Cardiac muscle cell (in vitro differentiated cells and primary cell): Measurements from ENCODE around the gene TAOK2. TPM values are rescaled to one million over a fixed set of nuclear protein-coding genes. Genes with fewer than 3 reads are reported as not detected.
A peak's percentile ranks its signal among the peaks of the same experiment; 100 is the strongest.

Source experiments
- DNase-seq, 2 donors: peaks; one replicate each; pipeline versions ENCODE4 v3.0.0 to v3.0.0-alpha.2; 2010 to 2017; ENCODE audit warnings: low read depth in 1 of 2, low spot score in 1 of 2
- H3K27ac ChIP-seq: fragments of 200-600 bp; sonication (generic); 2 replicates; pipeline ENCODE4 v1.5.1; 2016
- H3K27me3 ChIP-seq: fragments of 200-600 bp; sonication (generic); 2 replicates; pipeline ENCODE4 v1.6.0; 2016; ENCODE audit warnings: control low read depth
- H3K36me3 ChIP-seq: fragments of 200-600 bp; sonication (generic); 2 replicates; pipeline ENCODE4 v1.5.1; 2016; ENCODE audit warnings: control low read depth
- H3K4me1 ChIP-seq: fragments of 200-600 bp; sonication (generic); 2 replicates; pipeline ENCODE4 v1.8.1; 2017; ENCODE audit warnings: low read depth, mild to moderate bottlenecking, mixed run types
- H3K4me3 ChIP-seq: fragments of 200-600 bp; sonication (generic); 2 replicates; pipeline ENCODE4 v1.5.1; 2016; ENCODE audit warnings: mild to moderate bottlenecking
- H3K9me3 ChIP-seq: fragments of 200-600 bp; sonication (generic); 2 replicates; pipeline ENCODE4 v1.5.1; 2017; ENCODE audit warnings: low read depth, mild to moderate bottlenecking, control low read depth
- CTCF ChIP-seq: IDR thresholded peaks from 2 replicates; pipeline ENCODE4 v1.5.1; 2012; ENCODE audit warnings: low read depth, mild to moderate bottlenecking, low read length
- polyA plus RNA-seq: library from polyadenylated mRNA; unstranded; fragments of >200 nt; fragmentation: Nextera tagmentation; extraction: Ambion mirVana; gene quantifications from 2 replicates; pipeline ENCODE4 v1.2.1, GENCODE V29; 2016
- total RNA-seq: library from RNA; depleted of rRNA; stranded (reverse); fragments of >200 nt; gene quantifications from 2 replicates; pipeline ENCODE4 v1.2.3, GENCODE V29; 2016

Gene TAOK2
- total and polyA plus RNA-seq, 2 experiments from 2014 or later = 25.8 to 70.9 TPM

- no peaks in the 10 kb centered on the region for H3K9me3 ChIP-seq
- no peaks in the 10 kb centered on the region for H3K4me1 ChIP-seq
- H3K4me3 ChIP-seq = no peak overlapping the region
- TF ChIP-seq CTCF = no peak
- no peaks in the 10 kb centered on the region for H3K36me3 ChIP-seq
- no peak overlapping the region for H3K27ac ChIP-seq
- no peak for DNase-seq
- no peaks in the 10 kb centered on the region for H3K27me3 ChIP-seq
Observed at GRCh38 chr16:30002614-30003346, 29.1 kb downstream of the TAOK2 start.

- no peak overlapping the region for H3K27ac ChIP-seq
- TF ChIP-seq CTCF = no peak
Observed at GRCh38 chr16:30003670-30004423, 30.2 kb downstream of the TAOK2 start.

GRCh38 chr16:30004424-30004776, 30.7 kb downstream of the TAOK2 start:
- TF ChIP-seq CTCF = no peak
- H3K4me3 ChIP-seq = no peak overlapping the region

More at GRCh38 chr16:30003670-30004423, 30.2 kb downstream of the TAOK2 start:
- Histone ChIP-seq H3K4me1 (no peaks in the 10 kb centered on the region), H3K9me3 (no peaks in the 10 kb centered on the region), H3K4me3 (no peak overlapping the region), H3K36me3 (no peaks in the 10 kb centered on the region), H3K27me3 (peaks cover under 1% of the 10 kb centered on the region)
- no peak for DNase-seq

GRCh38 chr16:30004811-30005242, 31.2 kb downstream of the TAOK2 start:
- TF ChIP-seq CTCF = no peak
- H3K27ac ChIP-seq = no peak overlapping the region
- DNase-seq = no peak

More at GRCh38 chr16:30004424-30004776, 30.7 kb downstream of the TAOK2 start:
- H3K4me1 ChIP-seq = no peaks in the 10 kb centered on the region
- DNase-seq = no peak
- peaks cover 6% of the 10 kb centered on the region for H3K27me3 ChIP-seq
- H3K9me3 ChIP-seq = no peaks in the 10 kb centered on the region
- H3K27ac ChIP-seq = no peak overlapping the region
- no peaks in the 10 kb centered on the region for H3K36me3 ChIP-seq

GRCh38 chr16:30005341-30006094, 31.9 kb downstream of the TAOK2 start:
- H3K4me3 ChIP-seq = no peak overlapping the region
- H3K9me3 ChIP-seq = no peaks in the 10 kb centered on the region
- DNase-seq = peak; percentile 52
- no peaks in the 10 kb centered on the region for H3K36me3 ChIP-seq
- H3K27ac ChIP-seq = no peak overlapping the region
- TF ChIP-seq CTCF = peak; percentile 83
- H3K4me1 ChIP-seq = no peaks in the 10 kb centered on the region
- H3K27me3 ChIP-seq = peaks cover 17% of the 10 kb centered on the region

More at GRCh38 chr16:30004811-30005242, 31.2 kb downstream of the TAOK2 start:
- no peaks in the 10 kb centered on the region for H3K36me3 ChIP-seq
- no peaks in the 10 kb centered on the region for H3K4me1 ChIP-seq
- H3K27me3 ChIP-seq = peaks cover 11% of the 10 kb centered on the region
- no peak overlapping the region for H3K4me3 ChIP-seq
- no peaks in the 10 kb centered on the region for H3K9me3 ChIP-seq
